GM12892 (cell line): ENCODE measurements around the gene IFRD2.

Experiments used
- DNase-seq: peaks from one replicate; pipeline ENCODE4 v3.0.0; 2011; ENCODE audit not compliant: insufficient read length
- FAIRE-seq: peaks from 2 replicates; lab custom pipeline; 2011; peaks lifted over from hg19 to GRCh38; lab: Jason Lieb, UNC
- POLR2A ChIP-seq: IDR thresholded peaks from 2 replicates; pipeline ENCODE4 v1.6.1; 2011; ENCODE audit warnings: low read depth, low read length, control low read depth
- POLR2AphosphoS5 ChIP-seq: IDR thresholded peaks from 2 replicates; pipeline ENCODE4 v1.6.1; 2011; ENCODE audit warnings: low read depth, low read length, control low read depth
- TAF1 ChIP-seq: IDR thresholded peaks from 2 replicates; pipeline ENCODE4 v1.6.1; 2011; ENCODE audit warnings: low read depth, mild to moderate bottlenecking, control low read depth, low read length, borderline replicate concordance

Gene IFRD2

DNA sequence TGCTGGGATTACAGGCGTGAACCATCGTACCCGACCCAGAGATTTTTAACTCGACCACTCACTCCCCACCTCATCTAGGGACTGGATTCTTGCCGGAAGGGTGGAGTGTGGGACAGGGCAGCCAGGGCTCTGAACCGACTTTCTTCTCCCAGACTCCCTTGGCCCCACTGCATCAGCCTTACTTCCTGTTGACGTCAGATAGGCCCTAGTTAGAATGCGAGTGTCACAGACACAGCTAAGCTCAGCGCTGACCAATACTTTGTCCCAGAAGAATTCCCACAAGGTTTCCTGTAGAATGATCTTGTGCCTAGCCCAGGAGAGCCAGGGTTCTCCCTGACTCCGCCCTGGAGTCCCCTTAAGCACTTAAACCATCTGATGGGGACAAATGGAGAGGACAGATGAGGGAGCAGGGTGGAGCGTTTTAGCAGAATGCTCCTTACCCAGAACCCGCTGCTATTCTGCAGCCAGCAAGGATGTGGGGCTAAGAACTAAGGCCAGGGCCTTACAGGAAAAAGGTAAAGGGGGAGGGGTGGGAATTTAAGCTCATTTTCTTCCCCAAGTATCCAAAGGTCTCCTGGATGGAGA, 41.6 kb upstream of the IFRD2 start:
- FAIRE-seq (no peak), DNase-seq (no peak)
- no peak for TF ChIP-seq POLR2AphosphoS5
- no peak for TF ChIP-seq TAF1
- TF ChIP-seq POLR2A = 0 out of 2 replicates have a peak, but pooled peaks have one; percentile 13

DNA sequence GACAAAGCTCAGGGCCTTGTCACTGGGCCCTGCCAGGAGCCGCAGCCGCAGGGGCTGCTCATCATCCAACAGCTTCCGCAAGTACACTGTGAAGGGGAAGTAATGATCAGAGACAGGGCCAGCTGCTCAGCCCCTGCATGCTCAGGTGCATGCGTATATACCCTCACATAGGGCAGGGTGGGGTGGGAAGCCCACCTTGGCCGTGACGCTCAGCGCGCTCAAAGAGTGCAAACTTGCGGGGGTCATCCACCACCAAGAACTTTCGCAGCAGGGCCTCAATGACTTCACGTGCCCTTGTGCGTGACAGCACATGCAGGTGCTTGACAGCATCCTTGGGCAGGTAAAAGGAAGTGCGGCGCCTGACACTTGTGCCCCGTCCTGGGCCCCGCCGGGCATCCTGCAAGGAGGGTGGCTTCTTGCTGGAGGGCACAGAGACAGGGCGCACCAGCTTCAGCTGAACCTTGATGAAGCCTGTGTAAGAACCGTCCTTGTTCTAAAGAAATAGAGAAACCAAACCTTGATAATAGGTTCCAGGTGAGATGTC, 39.2 kb upstream of the IFRD2 start:
- FAIRE-seq (no peak), DNase-seq (no peak)
- TF ChIP-seq POLR2A (no peak), TAF1 (no peak), POLR2AphosphoS5 (no peak)

DNA sequence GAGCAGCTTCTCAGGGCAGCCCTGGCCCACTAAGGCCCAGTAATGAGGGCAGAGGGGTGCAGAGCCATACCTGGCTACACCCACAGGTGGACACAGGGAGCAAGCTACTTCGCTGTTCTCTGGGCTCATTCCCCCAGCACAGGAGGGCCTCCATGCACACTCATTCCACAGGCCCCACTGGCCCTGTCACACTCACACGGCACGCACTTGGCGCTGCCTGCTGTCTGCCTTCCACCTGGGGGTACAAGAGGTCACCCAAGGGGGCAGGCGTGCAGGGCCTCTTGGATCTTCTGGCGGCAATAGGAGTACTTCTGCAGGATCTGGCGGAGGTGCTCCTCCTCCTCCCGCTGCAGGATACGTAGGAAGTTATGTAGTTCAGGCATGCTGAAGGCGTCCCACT, 38.1 kb upstream of the IFRD2 start:
- TF ChIP-seq POLR2A = no peak
- FAIRE-seq (no peak), DNase-seq (no peak)

DNA sequence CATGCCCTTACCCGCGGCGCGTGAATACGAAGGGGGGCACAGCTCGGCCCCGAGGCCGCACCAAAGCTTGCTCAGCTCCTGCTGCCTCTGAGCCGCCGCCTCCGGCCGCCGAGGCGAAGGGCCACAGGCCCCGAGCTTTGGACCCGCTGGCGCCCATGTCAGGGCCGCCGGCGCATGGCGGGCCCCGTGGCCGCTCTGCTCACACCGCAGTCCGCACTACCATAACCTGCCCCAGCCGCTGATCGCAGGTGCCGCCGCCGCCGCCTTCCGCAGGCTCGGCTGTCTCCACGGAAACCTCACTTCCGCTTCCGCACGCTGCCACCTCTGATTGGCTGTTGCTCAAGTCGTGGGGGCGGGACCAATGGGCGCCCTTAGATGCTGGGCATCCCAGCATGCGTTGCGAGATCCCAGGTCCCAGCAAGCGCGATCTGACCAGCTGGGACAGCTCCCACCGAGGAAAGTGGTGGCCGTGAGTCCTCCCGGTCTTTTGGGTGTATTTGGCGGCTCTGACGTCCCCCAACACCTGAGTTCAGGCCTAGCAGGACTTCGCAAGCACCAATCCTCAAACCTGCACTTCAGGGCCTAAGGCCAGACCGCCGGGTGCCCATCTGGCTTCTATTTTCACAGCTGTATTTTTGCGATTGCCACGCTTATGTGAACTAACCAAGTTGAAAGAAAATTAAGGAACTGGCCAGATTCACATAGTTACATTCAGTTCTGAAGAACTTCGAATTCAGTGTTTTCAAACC, 35.9 kb upstream of the IFRD2 start, which contains the start of gene TUSC2:
TUSC2 (minus strand) TSS at position 281 of the 749 bp plus-strand sequence; CDS start at position 157, 124 bp downstream.
- peak; percentile 99 for FAIRE-seq
- peak; percentile 98 for DNase-seq
- TF ChIP-seq POLR2AphosphoS5 (peak; percentile 68), POLR2A (peak; percentile 80), TAF1 (peak; percentile 74; the same call in 1 of the 2 replicates)

DNA sequence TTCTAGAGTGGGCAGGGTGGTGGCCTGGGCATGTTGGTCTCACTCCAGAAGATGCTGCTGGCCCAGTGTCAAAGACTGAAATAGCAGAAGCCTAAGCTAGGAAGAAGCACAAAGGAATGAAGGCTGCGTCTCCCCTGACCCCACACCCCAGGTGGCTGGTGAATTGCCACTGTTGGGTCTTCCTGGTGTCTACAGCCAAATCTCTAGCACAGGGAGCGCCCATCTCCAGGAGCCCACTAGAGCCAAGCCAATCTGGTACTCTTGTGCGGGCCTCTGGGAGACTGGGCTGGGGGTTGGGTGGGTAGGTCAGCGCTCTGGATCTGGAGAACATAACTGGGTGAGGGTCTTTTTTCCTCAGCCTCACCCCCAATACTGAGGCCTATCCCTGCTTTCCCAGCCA, 34.9 kb upstream of the IFRD2 start:
- TF ChIP-seq POLR2A (no peak), POLR2AphosphoS5 (no peak), TAF1 (no peak)
- no peak for FAIRE-seq
- DNase-seq = no peak

DNA sequence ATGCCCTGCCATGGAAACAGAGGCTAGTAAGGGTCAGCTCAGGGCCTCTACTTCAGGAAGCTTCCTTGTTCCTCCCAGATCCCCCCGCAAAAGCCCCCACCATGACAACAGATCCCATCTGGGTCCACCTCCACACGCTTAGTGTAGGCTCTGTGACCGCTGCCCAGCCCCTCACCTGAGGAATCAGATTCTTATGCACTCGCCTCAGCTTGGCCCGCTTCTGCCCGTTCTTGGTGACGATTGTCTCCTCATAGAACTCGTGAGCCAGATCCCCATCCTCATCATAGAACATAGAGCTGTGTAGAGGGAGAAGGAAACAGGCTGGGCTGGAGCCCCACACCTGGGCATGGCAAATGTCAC, 33.9 kb upstream of the IFRD2 start:
- FAIRE-seq (no peak), DNase-seq (no peak)
- TF ChIP-seq TAF1 (no peak), POLR2AphosphoS5 (no peak), POLR2A (no peak)

DNA sequence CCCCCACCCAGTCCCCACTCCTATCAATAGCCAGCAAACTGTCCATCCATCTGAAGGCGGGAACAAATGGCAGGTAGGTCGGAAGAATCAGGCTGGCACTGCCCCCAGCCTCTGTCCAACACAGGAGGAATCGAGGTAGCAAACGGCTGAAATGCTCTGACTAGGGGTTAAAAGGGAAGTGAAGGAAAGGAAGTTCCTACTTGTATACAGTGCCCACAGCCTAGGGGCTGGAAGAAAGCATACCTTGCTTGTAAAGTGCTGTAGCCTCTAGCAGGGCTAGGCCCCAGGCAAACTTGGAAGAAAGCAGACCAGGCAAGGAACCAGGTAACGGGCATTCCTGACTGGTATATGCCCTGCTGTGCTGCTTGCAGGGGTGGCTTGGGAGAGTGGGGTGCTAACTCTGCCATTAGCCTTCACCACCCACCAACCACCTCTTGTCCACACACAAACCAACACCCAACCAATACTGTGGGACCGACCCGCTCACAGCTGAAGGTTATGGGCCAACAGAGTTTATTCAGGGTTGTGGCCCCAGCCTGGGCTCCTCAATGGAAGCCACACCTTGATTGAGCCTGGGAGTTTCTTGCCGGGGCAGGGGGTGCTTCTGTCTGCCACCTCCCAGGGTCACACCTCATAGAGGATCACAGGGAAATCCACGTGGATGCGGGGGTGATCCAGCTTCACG, 33.4 kb upstream of the IFRD2 start:
- DNase-seq (no peak), FAIRE-seq (no peak)
- no peak for TF ChIP-seq TAF1
- TF ChIP-seq POLR2A = no peak
- TF ChIP-seq POLR2AphosphoS5 = no peak

DNA sequence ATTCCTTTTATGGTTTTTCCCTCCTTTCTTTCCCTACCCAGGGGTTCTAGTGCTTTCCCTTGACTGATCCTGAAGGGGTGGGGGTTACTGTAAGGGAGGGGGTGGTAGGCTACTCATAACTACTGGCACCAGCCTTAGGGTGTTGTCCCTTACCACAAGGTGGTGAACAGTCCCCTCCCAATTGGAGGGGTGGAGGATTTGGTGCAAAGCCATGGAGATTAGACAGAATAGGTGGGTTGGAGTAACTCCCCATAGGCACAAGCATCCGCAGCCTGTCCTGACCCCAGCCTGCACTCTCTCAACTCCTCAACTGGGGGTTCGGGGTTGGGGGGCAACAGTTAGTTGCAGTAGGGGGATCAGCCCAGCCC, 32.9 kb upstream of the IFRD2 start:
- TF ChIP-seq POLR2A = no peak
- TF ChIP-seq TAF1 = no peak
- DNase-seq = no peak
- FAIRE-seq = no peak

DNA sequence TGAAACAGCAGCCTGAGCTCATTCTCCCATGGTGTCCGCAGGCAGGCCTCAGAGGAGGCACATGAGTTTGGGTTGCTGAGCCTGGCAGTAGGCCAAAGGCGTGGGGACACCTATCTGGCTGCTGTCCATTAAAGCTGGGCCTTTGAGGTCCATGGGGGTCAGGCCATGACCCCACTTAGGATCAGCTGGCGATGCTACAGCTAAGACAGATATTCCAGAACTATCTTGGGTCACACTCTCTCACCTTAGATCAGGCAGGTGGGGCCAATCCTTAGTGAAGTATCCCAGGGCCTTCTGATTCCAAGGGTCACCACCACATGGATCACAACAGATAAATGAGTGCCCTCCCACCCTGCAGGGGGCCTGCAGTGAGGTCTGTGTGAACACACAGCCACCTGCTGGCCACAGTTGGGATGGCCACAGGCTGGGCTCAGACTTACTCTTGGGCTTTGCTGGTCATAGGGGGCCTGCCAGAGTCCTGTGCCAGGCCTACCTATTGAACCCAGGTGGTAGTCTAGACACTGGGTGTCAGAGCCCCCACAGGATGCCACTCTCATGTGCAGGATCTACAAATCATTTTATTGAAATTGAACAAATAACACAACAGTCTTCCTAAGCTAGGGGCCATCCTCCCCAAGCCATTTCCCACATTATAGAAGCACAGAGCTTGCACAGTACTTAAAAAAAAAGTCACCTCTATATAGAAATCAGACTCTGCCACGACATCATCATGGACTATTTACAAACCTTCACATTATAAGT, 32.3 kb upstream of the IFRD2 start:
- TF ChIP-seq POLR2AphosphoS5 (no peak), POLR2A (no peak), TAF1 (no peak)
- DNase-seq (peak; percentile 54), FAIRE-seq (peak; percentile 48)

DNA sequence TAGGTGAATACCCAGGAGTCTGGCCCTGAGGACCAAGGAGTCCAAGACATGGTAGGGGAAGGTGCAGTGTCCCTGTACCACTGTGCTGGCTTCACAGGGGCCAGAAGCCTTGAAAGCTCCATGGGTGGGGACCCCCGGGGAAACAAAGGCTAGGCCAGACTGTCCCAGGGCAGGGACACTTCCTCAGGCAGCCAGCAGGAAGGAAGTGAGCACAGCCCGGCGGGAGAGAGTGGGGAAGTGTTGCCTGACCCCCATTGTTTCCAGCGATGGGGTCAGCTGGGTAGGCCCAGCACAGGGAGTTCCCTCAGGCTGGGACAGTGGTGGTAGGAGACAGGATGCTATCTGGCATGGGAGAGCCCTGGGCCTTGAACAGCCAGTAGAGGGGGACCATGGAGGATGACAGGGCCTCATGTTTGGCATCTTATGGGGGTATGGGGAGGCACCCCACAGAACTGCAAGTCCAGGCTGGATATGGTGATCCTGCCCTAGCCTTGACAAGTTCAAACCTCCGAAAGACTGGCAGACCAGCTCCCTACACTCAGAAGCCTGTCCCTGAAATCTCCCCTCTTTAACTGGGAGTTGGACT, 31.5 kb upstream of the IFRD2 start:
- TF ChIP-seq TAF1 (no peak), POLR2AphosphoS5 (no peak), POLR2A (peak; percentile 26; the same call in 1 of the 2 replicates)

DNA sequence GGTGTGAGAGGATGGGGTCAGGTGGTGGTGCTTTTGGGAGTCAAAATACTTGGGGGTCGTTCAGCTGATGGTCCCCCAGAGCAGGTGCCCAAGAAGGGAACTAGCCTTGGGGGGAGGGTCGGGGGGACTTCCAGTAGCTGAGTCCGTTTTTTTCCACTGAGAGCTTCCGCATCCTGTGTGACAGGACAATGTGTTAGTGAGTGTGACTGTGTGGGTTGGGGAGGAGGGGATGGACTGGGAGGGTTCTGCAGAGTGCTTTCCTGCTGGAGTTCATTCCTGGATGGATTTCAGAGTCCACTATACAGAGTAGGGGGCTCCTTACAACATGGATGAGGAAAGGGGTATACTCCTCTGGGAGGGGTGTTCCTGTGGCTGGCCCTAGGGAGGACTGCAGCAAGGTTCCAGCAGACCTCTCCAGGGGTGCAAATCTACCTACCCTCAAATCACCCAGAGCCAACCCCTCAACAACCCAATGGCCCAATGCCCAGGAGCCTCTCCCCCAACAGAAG, 30.9 kb upstream of the IFRD2 start:
- DNase-seq = no peak
- FAIRE-seq = no peak
- TF ChIP-seq TAF1 (no peak), POLR2A (no peak), POLR2AphosphoS5 (no peak)

More for the DNA sequence above, 31.5 kb upstream of the IFRD2 start:
- DNase-seq = no peak
- FAIRE-seq = no peak
